ENCODE results near the gene PLCL2.
A peak's percentile ranks its signal among the peaks of the same experiment; 100 is the strongest.

Gene PLCL2

GRCh38 chr3:17038900-17039553, 154.3 kb downstream of the PLCL2 start:
- DNase-seq (ENCODE audit: low read depth, low spot score) = no peak
- in situ Hi-C loops (cut with HindIII; ENCODE audit: low sequenced_read_pairs) = no loop called here

GRCh38 chr3:17039594-17039993, 154.8 kb downstream of the PLCL2 start:
- TF ChIP-seq, protein P1, sequence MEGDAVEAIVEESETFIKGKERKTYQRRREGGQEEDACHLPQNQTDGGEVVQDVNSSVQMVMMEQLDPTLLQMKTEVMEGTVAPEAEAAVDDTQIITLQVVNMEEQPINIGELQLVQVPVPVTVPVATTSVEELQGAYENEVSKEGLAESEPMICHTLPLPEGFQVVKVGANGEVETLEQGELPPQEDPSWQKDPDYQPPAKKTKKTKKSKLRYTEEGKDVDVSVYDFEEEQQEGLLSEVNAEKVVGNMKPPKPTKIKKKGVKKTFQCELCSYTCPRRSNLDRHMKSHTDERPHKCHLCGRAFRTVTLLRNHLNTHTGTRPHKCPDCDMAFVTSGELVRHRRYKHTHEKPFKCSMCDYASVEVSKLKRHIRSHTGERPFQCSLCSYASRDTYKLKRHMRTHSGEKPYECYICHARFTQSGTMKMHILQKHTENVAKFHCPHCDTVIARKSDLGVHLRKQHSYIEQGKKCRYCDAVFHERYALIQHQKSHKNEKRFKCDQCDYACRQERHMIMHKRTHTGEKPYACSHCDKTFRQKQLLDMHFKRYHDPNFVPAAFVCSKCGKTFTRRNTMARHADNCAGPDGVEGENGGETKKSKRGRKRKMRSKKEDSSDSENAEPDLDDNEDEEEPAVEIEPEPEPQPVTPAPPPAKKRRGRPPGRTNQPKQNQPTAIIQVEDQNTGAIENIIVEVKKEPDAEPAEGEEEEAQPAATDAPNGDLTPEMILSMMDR (IDR thresholded peaks at IDR 0.05; ENCODE audit: low read depth, low read length) = no peak
- no peak overlapping the region for H3K4me3 ChIP-seq (ENCODE audit: low read depth, low read length)
- peak; percentile 91 for DNase-seq (ENCODE audit: low read depth, low spot score)
- in situ Hi-C loops (cut with HindIII; ENCODE audit: low sequenced_read_pairs) = no loop called here

More at GRCh38 chr3:17038900-17039553, 154.3 kb downstream of the PLCL2 start:
- TF ChIP-seq, protein P1 (IDR thresholded peaks at IDR 0.05; ENCODE audit: low read depth, low read length) = no peak
- no peak overlapping the region for H3K4me3 ChIP-seq (ENCODE audit: low read depth, low read length)

- no peak for DNase-seq (ENCODE audit: low read depth, low spot score)
- in situ Hi-C loops (cut with HindIII; ENCODE audit: low sequenced_read_pairs) = no loop called here
- no peak overlapping the region for H3K4me3 ChIP-seq (ENCODE audit: low read depth, low read length)
- TF ChIP-seq, protein P1 (IDR thresholded peaks at IDR 0.05; ENCODE audit: low read depth, low read length) = no peak
Measured at GRCh38 chr3:17040322-17040989, 155.7 kb downstream of the PLCL2 start.

- TF ChIP-seq, protein P1 (IDR thresholded peaks at IDR 0.05; ENCODE audit: low read depth, low read length) = no peak
- DNase-seq (ENCODE audit: low read depth, low spot score) = peak; percentile 26
- no peak overlapping the region for H3K4me3 ChIP-seq (ENCODE audit: low read depth, low read length)
- in situ Hi-C loops (cut with HindIII; ENCODE audit: low sequenced_read_pairs) = no loop called here
Measured at GRCh38 chr3:17040990-17041377, 156.2 kb downstream of the PLCL2 start.

DNA sequence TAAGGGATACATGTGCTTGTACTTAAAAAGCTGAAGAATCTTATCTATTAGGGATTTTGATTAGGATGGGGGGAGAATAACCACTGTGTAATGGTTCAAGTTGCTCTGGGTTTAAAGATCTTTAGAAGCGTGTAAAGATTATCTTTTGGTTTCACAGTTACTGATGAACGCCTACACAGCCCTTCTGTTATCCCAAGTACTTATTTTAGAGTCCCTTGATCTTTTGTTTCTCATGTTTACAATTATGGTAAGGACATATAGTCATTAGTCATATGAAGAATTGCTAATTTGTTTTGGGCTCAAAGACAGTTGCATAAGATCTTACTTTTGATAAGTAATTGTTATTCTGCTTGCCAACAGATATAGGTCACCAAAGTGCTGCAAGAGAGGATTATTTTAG, 160.1 kb downstream of the PLCL2 start:
- in situ Hi-C loops (cut with HindIII; ENCODE audit: low sequenced_read_pairs) = no loop called here
- TF ChIP-seq, protein P1 (IDR thresholded peaks at IDR 0.05; ENCODE audit: low read depth, low read length) = no peak

GRCh38 chr3:17045705-17046104, 160.9 kb downstream of the PLCL2 start:
- in situ Hi-C loops (cut with HindIII; ENCODE audit: low sequenced_read_pairs) = no loop called here
- TF ChIP-seq, protein P1 (IDR thresholded peaks at IDR 0.05; ENCODE audit: low read depth, low read length) = no peak
- no peak for DNase-seq (ENCODE audit: low read depth, low spot score)
- no peak overlapping the region for H3K4me3 ChIP-seq (ENCODE audit: low read depth, low read length)

More for the DNA sequence above, 160.1 kb downstream of the PLCL2 start:
- no peak for DNase-seq (ENCODE audit: low read depth, low spot score)
- H3K4me3 ChIP-seq (ENCODE audit: low read depth, low read length) = no peak overlapping the region

Measured in astrocyte of the spinal cord (primary cell).